IMR-90 (cell line): ENCODE results near the gene TFDP2. TPM values are rescaled to one million over a fixed set of nuclear protein-coding genes. Genes with fewer than 3 reads are reported as not detected.

Experiments
- ATAC-seq: fragments of 200-7000 bp; cut with Tn5 transposase; 2 replicates; pipeline ENCODE4 v1.9.1; 2020; ENCODE audit warnings: low read depth, mild to moderate bottlenecking, moderate library complexity
- BruUV-seq: library from RNA; stranded (reverse); fragments of 400-500 nt; replicated peaks from 2 replicates; lab custom pipeline; 2021; lab: Mats Ljungman, UMichigan
- CTCF ChIA-PET: fragments of 300-600 bp; formaldehyde crosslinking; extraction: SDS; loops from one replicate; lab custom pipeline; 2021; ENCODE audit warnings: antibody characterized with exemption; lab: Yijun Ruan, JAX
- POLR2A ChIA-PET: fragments of 300-600 bp; sonication (Branson Sonifier 250); formaldehyde crosslinking; loops from one replicate; lab custom pipeline; 2022; ENCODE audit warnings: antibody characterized with exemption; ENCODE audit not compliant: unreplicated experiment; lab: Charles Lee
- DNase-seq: peaks from one replicate; pipeline ENCODE4 v3.0.0; 2013
- H2AFZ ChIP-seq: replicated peaks from 2 replicates; pipeline ENCODE3; 2013; ENCODE audit warnings: low read length, mild to moderate bottlenecking; ENCODE audit not compliant: poor library complexity
- H2AK5ac ChIP-seq: 2 replicates; pipeline ENCODE4 v1.6.1; 2013; ENCODE audit warnings: low read depth, low read length, inconsistent platforms
- H2AK9ac ChIP-seq: replicated peaks from 2 replicates; pipeline ENCODE3; 2013; ENCODE audit warnings: mild to moderate bottlenecking, low read depth, low read length, moderate library complexity; ENCODE audit not compliant: poor library complexity
- H2BK120ac ChIP-seq: 2 replicates; pipeline ENCODE4 v1.6.1; 2013; ENCODE audit warnings: low read depth, low read length, inconsistent platforms
- H2BK15ac ChIP-seq: 3 replicates; pipeline ENCODE4 v1.6.1; 2013; ENCODE audit warnings: low read depth, low read length, inconsistent platforms
- H2BK20ac ChIP-seq: 2 replicates; pipeline ENCODE4 v1.6.1; 2013; ENCODE audit warnings: low read depth, mild to moderate bottlenecking, inconsistent platforms, low read length, moderate library complexity
- H2BK5ac ChIP-seq: 2 replicates; pipeline ENCODE4 v1.6.1; 2013; ENCODE audit warnings: mild to moderate bottlenecking, low read depth, low read length, inconsistent platforms; ENCODE audit not compliant: poor library complexity, severe bottlenecking
- H3K14ac ChIP-seq: replicated peaks from 2 replicates; pipeline ENCODE4 v1.6.1; 2013; ENCODE audit warnings: low read depth, low read length, inconsistent platforms
- H3K18ac ChIP-seq: 2 replicates; pipeline ENCODE4 v1.6.1; 2013; ENCODE audit warnings: low read depth, low read length, control low read depth
- H3K23ac ChIP-seq: 2 replicates; pipeline ENCODE4 v1.6.1; 2013; ENCODE audit warnings: low read depth, low read length, inconsistent platforms
- H3K27ac ChIP-seq: 2 replicates; pipeline ENCODE4 v1.5.1; 2013; ENCODE audit warnings: mild to moderate bottlenecking, control low read depth, low read length; ENCODE audit not compliant: insufficient read depth
- H3K27me3 ChIP-seq: 2 replicates; pipeline ENCODE4 v1.6.1; 2013; ENCODE audit warnings: low read length; ENCODE audit not compliant: control insufficient read depth, insufficient read depth
- H3K36me3 ChIP-seq: 2 replicates; pipeline ENCODE4 v1.6.1; 2013; ENCODE audit warnings: low read length, mixed read lengths; ENCODE audit not compliant: control insufficient read depth, insufficient read depth
- H3K4ac ChIP-seq: 2 replicates; pipeline ENCODE4 v1.6.1; 2013; ENCODE audit warnings: low read depth, low read length, inconsistent platforms
- H3K4me1 ChIP-seq: 2 replicates; pipeline ENCODE4 v1.6.1; 2013; ENCODE audit warnings: low read length, mixed read lengths; ENCODE audit not compliant: control insufficient read depth, insufficient read depth
- H3K4me2 ChIP-seq: 2 replicates; pipeline ENCODE4 v1.6.1; 2013; ENCODE audit warnings: low read depth, mild to moderate bottlenecking, control low read depth, low read length, moderate library complexity
- H3K4me3 ChIP-seq: 2 replicates; pipeline ENCODE4 v1.5.1; 2013; ENCODE audit warnings: low read depth, mild to moderate bottlenecking, control low read depth, low read length, moderate library complexity; ENCODE audit not compliant: insufficient read depth
- H3K56ac ChIP-seq: 2 replicates; pipeline ENCODE4 v1.6.1; 2013; ENCODE audit warnings: low read length, inconsistent platforms; ENCODE audit not compliant: insufficient read depth; ENCODE audit errors: extremely low read depth
- H3K79me1 ChIP-seq, 2 experiments: 2 replicates each; pipeline ENCODE4 v1.6.1; 2013; ENCODE audit warnings: low read length in 2 of 2, inconsistent platforms in 1 of 2, low read depth in 1 of 2
- H3K9ac ChIP-seq: 2 replicates; pipeline ENCODE4 v1.6.1; 2013; ENCODE audit warnings: low read depth, low read length, control low read depth
- H3K9me1 ChIP-seq: 2 replicates; pipeline ENCODE4 v1.6.1; 2013; ENCODE audit warnings: low read length, inconsistent platforms; ENCODE audit not compliant: insufficient read depth
- H3K9me3 ChIP-seq: 2 replicates; pipeline ENCODE4 v1.6.1; 2013; ENCODE audit warnings: low read length; ENCODE audit not compliant: control insufficient read depth, insufficient read depth
- H4K20me1 ChIP-seq: 2 replicates; pipeline ENCODE4 v1.6.1; 2013; ENCODE audit warnings: low read length, inconsistent platforms; ENCODE audit not compliant: insufficient read depth
- H4K5ac ChIP-seq: 2 replicates; pipeline ENCODE4 v1.6.1; 2013; ENCODE audit warnings: mild to moderate bottlenecking, low read depth, low read length, control low read depth
- H4K8ac ChIP-seq, 2 experiments: 2 replicates each; pipeline ENCODE4 v1.6.1; 2013; ENCODE audit warnings: low read depth in 2 of 2, low read length in 2 of 2, control low read depth in 1 of 2, inconsistent platforms in 1 of 2
- H4K91ac ChIP-seq: 2 replicates; pipeline ENCODE4 v1.6.1; 2013; ENCODE audit warnings: low read depth, low read length, inconsistent platforms; ENCODE audit not compliant: insufficient read depth
- CEBPB ChIP-seq: IDR thresholded peaks from 2 replicates; pipeline ENCODE4 v1.6.1; 2012; ENCODE audit warnings: low read depth, low read length, improper control_type of control experiment
- CTCF ChIP-seq: conservative IDR thresholded peaks from 2 replicates; pipeline ENCODE4 v1.5.1; 2012; ENCODE audit warnings: mild to moderate bottlenecking, low read depth, low read length, improper control_type of control experiment
- ELK1 ChIP-seq: fragments of 150-350 bp; IDR thresholded peaks from 2 replicates; pipeline ENCODE4 v1.6.1; 2016; ENCODE audit warnings: low read depth, mild to moderate bottlenecking, low read length, moderate library complexity, borderline replicate concordance
- FOS ChIP-seq: fragments of 150-350 bp; IDR thresholded peaks from 2 replicates; pipeline ENCODE4 v1.6.1; 2016; ENCODE audit warnings: low read depth, low read length
- MAZ ChIP-seq: IDR thresholded peaks from 2 replicates; pipeline ENCODE4 v1.6.1; 2012; ENCODE audit warnings: low read depth, mild to moderate bottlenecking, low read length, improper control_type of control experiment, moderate library complexity, borderline replicate concordance
- NFE2L2 ChIP-seq: fragments of 150-350 bp; IDR thresholded peaks from 2 replicates; pipeline ENCODE4 v1.6.1; 2016; ENCODE audit warnings: low read depth, mild to moderate bottlenecking, low read length
- RAD21 ChIP-seq: IDR thresholded peaks from 2 replicates; pipeline ENCODE4 v1.6.1; 2012; ENCODE audit warnings: low read length, improper control_type of control experiment
- RCOR1 ChIP-seq: IDR thresholded peaks from 2 replicates; pipeline ENCODE4 v1.6.1; 2012; ENCODE audit warnings: mild to moderate bottlenecking, low read length, improper control_type of control experiment; ENCODE audit not compliant: insufficient replicate concordance
- RFX5 ChIP-seq: IDR thresholded peaks from 2 replicates; pipeline ENCODE4 v1.8.0; 2012; ENCODE audit warnings: low read depth, mild to moderate bottlenecking, low read length, moderate library complexity
- USF2 ChIP-seq: fragments of 150-350 bp; IDR thresholded peaks from 2 replicates; pipeline ENCODE4 v1.6.1; 2017; ENCODE audit warnings: mild to moderate bottlenecking, antibody characterized with exemption, low read length, low read depth
- WGBS, 2 experiments: methylation state at CpG; one replicate each; pipeline versions ENCODE4 v1.1.5 to v1.1.7; 2013; ENCODE audit warnings: missing lambda C conversion rate in 2 of 2; ENCODE audit not compliant: insufficient read length in 1 of 2; ENCODE audit errors: extremely low coverage in 2 of 2; 5-methylcytosine and 5-hydroxymethylcytosine counted together
- dilution Hi-C: fragments of 300-500 bp; cut with HindIII; formaldehyde crosslinking; loops from one replicate; pipeline ENCODE4 v1.14.3; 2018; ENCODE audit warnings: low sequenced_read_pairs; ENCODE audit not compliant: unreplicated experiment
- in situ Hi-C: fragments of 300-500 bp; cut with MboI; formaldehyde crosslinking; loops from 3 replicates; pipeline ENCODE4 v1.14.3; 2019; ENCODE audit warnings: low sequenced_read_pairs, inconsistent platforms, mixed read lengths
- intact Hi-C: fragments of 100-400 bp; cut with micrococcal nuclease; formaldehyde crosslinking; loops from 2 replicates; pipeline ENCODE4 v1.10.0; 2022
- polyA plus RNA-seq, 3 experiments: library from polyadenylated mRNA; depleted of rRNA; stranded (reverse); fragments of >200 nt; gene quantifications; 2 replicates each; pipeline ENCODE4 v1.2.3, GENCODE V29; 2012; ENCODE audit warnings: low replicate concordance in 1 of 3
- total RNA-seq: library from RNA; depleted of rRNA; stranded (reverse); fragments of >200 nt; gene quantifications from 2 replicates; pipeline ENCODE4 v1.2.3, GENCODE V29; 2012

TFDP2 gene
- total and polyA plus RNA-seq, 2 of the 4 experiments (the other 2 are of a cell fraction), result 10.7 to 23.7 TPM

- TF ChIP-seq CEBPB, result no peak
Observed at GRCh38 chr3:142117056-142117851, 32.1 kb downstream of the TFDP2 start (continued).

- no peaks in the 10 kb centered on the region for H3K36me3 ChIP-seq
- no peaks in the 10 kb centered on the region for H3K9me1 ChIP-seq
- H4K8ac ChIP-seq, result no peak overlapping the region
- H3K14ac ChIP-seq, result no peak overlapping the region
- no peak overlapping the region for H2BK15ac ChIP-seq
- no peaks in the 10 kb centered on the region for H4K20me1 ChIP-seq
- dilution Hi-C loops, result no loop called here
- H3K9ac ChIP-seq, result no peak overlapping the region
- POLR2A ChIA-PET, result no interaction called here
- no peak overlapping the region for H3K4ac ChIP-seq
- H3K27ac ChIP-seq, result no peak overlapping the region
- H2BK120ac ChIP-seq, result no peak overlapping the region
- H3K79me1 ChIP-seq, result peaks cover 6 to 14% of the 10 kb centered on the region in 2 experiments; a peak in 3 of 4 replicates
- H3K4me3 ChIP-seq, result no peak overlapping the region
- in situ Hi-C loops, result no loop called here
- H2AK9ac ChIP-seq, result no peak overlapping the region
- no peak overlapping the region for H3K56ac ChIP-seq
- H3K9me3 ChIP-seq, result no peaks in the 10 kb centered on the region
- no peak overlapping the region for H2BK5ac ChIP-seq
- CTCF ChIA-PET, result interaction anchor here (0.7 kb wide), 1 partner anchor 234 kb away, joined by 3 read pairs; no protein-coding TSS in a partner anchor
- no peak overlapping the region for H2BK20ac ChIP-seq
- DNase-seq (no peak), ATAC-seq (peak; percentile 27; the same call in 1 of the 2 replicates)
- no peak overlapping the region for H2AK5ac ChIP-seq
- intact Hi-C loops, result no loop called here
- no peak overlapping the region for H2AFZ ChIP-seq
- no peaks in the 10 kb centered on the region for H3K27me3 ChIP-seq
- H3K4me1 ChIP-seq, result peaks cover 7% of the 10 kb centered on the region
- 60% methylated on average over 1 of the region's 4 CpGs; no CpG with 5 or more reads in 1 of the 2 experiments for WGBS, 2 experiments
- BruUV-seq, result no TSS peak
- H4K5ac ChIP-seq, result no peak overlapping the region
- H3K18ac ChIP-seq, result no peak overlapping the region
- no peak overlapping the region for H3K23ac ChIP-seq
- H3K4me2 ChIP-seq, result no peak overlapping the region
- H4K91ac ChIP-seq, result no peak overlapping the region
- TF ChIP-seq RAD21 (no peak), MAZ (no peak), CEBPB (no peak), ELK1 (no peak), RFX5 (no peak), CTCF (no peak), USF2 (no peak), NFE2L2 (no peak), FOS (no peak), RCOR1 (no peak)
Observed at GRCh38 chr3:142115867-142116668, 33.3 kb downstream of the TFDP2 start.
